GM19467 (cell line): ENCODE data around the gene CKMT2.

Experiments used
- ATAC-seq: cut with Tn5 transposase; IDR thresholded peaks from one replicate; pipeline ENCODE4 v1.9.1; 2021; ENCODE audit warnings: mild to moderate bottlenecking, moderate library complexity; ENCODE audit not compliant: unreplicated experiment

Gene CKMT2

GRCh38 chr5:81302596-81302995, 69.5 kb downstream of the CKMT2 start:
- ATAC-seq, result no peak

- ATAC-seq, result no peak
Measured at GRCh38 chr5:81303563-81303962, 70.4 kb downstream of the CKMT2 start.

- ATAC-seq, result no peak
Measured at GRCh38 chr5:81305785-81306184, 72.7 kb downstream of the CKMT2 start.

DNA sequence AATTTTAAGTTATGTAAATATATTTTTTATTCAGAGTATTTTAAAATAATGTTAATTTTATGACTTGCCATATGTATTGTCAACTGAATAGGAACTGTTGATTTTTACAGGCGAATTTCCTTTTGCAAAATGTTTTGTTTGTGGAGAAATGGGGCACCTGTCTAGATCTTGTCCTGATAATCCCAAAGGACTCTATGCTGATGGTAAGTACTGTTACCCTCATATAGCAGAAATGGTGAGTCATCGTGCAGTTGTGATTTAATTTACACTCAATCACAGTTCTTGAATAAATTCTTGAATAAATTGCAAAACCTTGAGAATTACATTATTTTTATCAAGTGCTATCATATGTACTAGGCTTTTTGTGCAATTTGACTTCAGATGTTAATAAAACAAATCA, 75.7 kb downstream of the CKMT2 start:
- no peak for ATAC-seq

DNA sequence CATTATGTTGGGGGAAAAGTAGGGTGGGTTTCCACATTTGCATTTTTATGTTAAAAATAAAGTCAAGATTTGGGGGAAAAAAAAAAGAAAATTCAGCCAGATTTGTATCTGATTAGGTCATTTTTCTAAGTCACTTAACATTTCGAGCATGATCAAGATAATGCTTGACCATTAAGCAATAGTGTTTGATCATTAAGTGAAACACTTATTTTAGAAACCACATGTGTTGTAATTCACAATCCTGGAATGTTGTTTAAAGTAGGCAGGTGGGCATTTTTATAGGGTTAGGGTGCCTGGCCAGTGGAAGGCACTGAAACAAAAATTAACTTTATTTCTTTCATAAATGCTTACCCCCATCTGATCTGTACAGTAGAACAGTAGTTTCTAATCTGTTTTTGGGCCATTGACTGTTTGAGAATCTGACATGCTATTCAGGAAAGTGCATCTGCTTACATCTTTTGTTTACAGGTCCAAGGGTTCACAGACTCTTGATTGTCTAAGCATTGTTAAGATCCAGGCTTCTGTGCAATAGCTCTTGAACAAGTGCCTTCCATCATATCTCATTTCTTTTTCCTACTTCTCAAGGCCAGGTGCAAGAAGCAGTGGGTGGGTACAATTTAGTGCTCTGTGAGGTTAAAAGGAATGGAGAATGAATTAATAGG, 77.4 kb downstream of the CKMT2 start:
- ATAC-seq, result no peak

- no peak for ATAC-seq
Measured at GRCh38 chr5:81313278-81313677, 80.2 kb downstream of the CKMT2 start.

DNA sequence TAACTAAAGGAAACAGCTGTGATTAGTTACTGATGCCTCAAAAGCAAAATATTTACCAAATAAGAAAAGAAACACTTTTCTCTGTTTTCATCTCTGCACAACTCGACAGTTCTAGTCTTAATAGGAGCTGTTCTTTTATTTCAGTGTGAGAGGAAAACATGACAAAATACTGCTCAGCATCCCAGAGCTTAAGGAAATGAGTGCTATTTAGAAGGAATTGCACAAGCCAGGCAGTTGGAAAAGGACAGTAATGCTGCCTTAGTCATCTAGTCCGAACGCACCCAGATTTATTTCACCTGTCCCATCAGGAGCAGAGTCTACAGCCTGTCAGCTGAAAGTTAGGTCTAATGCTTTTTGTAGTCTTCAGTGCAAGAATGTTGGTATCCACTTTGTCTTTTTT, 80.6 kb downstream of the CKMT2 start:
- no peak for ATAC-seq

- no peak for ATAC-seq
Measured at GRCh38 chr5:81314581-81314980, 81.5 kb downstream of the CKMT2 start.

DNA sequence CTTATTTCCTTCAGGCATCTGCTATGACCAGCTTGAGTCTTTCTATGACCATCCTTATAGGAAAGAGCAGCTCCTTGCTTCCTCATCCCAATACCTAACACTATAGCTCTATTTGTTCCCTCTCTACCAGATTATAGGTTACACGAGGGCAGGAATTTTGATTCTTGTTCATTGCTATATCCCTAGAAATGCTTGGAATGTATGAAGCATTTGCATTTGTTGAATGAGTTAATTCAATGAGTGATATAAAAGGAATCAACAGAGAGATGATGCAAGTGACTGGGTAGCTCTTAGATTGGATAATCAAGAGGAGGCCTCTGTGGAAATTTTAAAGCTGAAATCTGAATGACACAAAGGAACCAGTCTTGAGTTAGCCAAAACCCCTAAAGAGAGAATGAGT, 82.2 kb downstream of the CKMT2 start:
- ATAC-seq, result no peak

DNA sequence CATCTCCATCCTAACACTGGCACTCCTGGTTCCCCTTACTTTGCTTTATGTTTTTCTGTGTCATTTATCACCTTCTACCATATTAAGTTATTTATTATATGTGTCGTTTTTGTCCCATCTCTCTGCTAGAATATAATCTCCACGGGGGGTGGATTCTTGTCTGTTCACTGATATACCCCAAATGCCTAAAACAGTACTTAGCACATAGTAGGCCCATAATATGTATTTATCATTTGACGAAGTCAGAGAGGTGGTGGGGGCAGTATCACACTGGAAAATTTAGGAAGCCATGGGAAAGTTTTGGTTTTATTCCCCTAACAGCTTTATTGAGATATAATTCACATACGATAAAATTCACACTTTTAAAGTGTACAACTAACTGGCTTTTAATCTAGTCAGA, 82.7 kb downstream of the CKMT2 start:
- ATAC-seq, result no peak
